GM10266 (cell line): ENCODE measurements around the gene TMEM252.

Experiments
- DNase-seq: peaks from one replicate; pipeline ENCODE4 v3.0.0; 2012; ENCODE audit errors: extremely low spot score
- TF ChIP-seq, protein P1 (sequence below): IDR thresholded peaks from 2 replicates; pipeline ENCODE4 v1.5.1; 2012; ENCODE audit warnings: mild to moderate bottlenecking, low read depth; ENCODE audit not compliant: control insufficient read depth, insufficient read depth; ENCODE audit errors: missing control alignments

TMEM252 gene

DNA sequence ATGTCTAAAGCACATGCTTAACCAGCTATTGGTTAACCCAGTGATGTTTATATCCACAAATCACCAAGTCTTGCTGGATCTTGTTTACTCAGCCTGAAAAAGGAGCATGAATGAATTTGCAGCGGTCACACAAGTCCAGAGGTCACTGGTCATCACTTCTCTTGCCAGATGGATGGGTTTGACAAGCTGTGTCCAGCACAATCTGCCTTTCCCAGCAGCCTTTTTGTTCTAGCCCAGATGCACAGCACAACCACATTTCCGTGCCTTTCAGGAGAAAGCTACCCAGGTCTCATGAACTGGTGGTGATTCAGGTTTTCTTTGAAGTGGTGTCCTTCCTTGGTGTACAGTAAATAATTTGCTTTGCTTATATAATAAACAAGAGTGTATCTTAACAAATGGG is 32.1 kb downstream of the TMEM252 start:
- DNase-seq = no peak
- TF ChIP-seq, protein P1, sequence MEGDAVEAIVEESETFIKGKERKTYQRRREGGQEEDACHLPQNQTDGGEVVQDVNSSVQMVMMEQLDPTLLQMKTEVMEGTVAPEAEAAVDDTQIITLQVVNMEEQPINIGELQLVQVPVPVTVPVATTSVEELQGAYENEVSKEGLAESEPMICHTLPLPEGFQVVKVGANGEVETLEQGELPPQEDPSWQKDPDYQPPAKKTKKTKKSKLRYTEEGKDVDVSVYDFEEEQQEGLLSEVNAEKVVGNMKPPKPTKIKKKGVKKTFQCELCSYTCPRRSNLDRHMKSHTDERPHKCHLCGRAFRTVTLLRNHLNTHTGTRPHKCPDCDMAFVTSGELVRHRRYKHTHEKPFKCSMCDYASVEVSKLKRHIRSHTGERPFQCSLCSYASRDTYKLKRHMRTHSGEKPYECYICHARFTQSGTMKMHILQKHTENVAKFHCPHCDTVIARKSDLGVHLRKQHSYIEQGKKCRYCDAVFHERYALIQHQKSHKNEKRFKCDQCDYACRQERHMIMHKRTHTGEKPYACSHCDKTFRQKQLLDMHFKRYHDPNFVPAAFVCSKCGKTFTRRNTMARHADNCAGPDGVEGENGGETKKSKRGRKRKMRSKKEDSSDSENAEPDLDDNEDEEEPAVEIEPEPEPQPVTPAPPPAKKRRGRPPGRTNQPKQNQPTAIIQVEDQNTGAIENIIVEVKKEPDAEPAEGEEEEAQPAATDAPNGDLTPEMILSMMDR = no peak

DNA sequence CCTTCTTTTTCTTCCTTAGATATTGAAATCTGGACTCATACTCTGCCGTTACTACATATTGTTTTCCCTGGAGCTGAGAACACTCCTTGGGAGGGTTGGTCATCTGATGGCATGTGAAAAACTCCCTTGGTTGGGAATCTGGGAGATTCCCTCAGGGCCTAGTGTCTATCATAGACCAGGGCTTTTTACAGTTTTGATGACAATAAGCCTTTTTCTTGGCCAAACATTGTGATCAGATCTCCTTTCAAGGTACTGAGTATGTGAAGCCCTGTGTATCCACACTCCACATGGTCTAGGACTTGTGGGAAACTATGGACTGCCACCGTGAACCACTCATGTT is 32.9 kb downstream of the TMEM252 start:
- no peak for DNase-seq

DNA sequence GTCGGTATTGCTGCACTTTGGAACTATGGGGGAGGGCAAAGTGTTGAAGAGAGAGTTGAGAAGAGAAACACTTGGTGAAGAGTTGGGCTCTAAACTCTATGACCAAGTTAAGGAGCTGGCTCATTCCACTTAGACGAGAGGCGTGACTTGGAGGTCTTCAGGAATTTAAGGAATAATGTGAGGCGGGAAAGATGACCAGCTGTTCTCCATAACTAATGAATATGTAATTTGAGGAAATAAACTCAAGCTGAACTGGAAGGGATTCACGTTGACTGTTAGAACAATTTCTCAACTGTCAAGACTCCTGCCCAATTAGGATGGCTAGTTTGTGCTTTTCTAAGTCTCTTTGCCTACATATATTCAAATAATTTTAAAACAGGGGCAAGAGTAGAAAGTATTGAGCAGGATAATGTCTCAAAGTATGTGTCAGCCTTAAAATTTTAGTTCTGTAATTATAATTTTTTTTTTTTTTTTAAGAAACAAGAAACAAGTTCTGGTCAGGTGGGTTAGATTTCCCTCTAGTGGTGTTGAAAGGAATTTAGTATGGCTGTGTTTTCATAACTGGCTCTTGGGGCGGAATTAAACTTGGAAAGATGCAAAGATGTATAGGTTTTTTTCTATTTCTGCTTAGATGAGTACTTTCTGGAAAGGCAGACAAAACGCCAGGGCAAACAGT is 33.4 kb downstream of the TMEM252 start:
- peak; percentile 10 for DNase-seq
- TF ChIP-seq, protein P1 = peak; percentile 42

More for the DNA sequence above, 32.9 kb downstream of the TMEM252 start:
- TF ChIP-seq, protein P1 = no peak

DNA sequence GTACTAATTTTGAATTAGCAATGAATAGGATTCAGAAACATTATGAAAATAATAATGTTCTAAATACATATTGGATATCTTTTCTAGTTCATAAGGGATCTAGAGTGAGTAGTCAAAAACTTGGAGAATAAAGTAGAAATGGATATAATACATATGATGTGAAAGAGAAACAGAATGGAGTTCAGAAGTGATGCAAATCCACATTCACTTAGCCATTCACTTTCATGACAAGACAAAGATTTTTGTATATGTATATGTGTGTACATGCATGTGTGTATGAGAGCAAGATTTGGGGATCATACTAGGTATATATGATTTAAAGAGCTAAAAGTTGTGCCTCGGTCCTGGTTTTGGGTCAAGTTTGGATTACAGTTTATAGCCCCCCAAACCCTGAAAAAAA is 34.1 kb downstream of the TMEM252 start:
- TF ChIP-seq, protein P1 = no peak
- no peak for DNase-seq

DNA sequence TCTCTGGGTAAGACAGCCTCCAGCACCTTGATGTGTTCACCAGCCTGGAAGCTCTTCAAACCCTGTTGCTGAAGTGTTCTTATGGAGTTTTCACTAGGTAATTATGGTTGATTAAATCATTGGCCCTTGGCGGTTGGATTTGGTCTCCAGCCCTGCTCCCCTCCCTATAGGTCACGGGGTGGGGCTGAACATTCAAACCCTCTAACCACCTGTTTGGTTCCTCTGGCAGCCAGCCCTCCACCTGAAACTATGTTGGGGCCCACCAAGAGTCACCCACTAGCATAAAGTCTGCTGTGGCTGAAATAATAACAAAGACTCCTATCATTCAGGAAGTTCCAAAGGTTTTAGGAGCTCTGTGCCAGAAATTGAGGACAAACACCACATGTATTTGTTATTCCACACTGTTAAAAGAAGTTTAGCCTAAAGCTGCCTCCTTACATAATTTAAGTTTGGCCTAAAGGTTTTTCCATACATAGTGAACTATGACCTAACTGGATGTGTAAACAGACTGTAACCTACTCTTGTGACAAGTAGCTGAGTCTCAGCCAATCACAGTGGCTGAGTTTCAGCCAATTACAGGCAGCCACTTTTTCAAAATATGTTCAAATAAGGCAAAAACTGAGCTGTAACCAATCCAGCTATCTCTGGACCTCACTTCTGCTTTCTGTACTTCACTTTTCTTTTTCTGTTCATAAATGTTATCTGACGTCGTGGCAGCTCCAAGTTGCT is 34.8 kb downstream of the TMEM252 start:
- TF ChIP-seq, protein P1 = no peak
- no peak for DNase-seq

DNA sequence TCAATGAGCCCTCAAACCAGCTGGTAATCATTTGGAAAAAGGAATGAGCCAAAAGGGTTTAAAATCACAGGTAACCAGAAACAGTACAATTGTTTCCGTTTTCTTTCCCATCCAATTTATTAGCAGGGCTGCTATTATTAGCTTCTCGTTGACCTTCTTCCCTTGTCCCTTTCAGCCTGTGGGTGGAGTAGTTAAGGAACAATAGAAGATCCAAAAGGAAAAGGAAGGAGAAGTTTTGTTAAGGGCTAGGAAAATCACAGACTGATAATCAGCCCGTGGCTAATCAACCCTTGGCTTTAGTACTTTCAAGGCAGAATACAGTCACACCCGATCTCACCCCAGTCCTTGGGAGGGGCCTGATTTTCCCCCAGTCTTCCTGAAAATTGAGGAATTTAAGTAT is 38.4 kb downstream of the TMEM252 start:
- no peak for DNase-seq
- TF ChIP-seq, protein P1 = no peak
